HL-60 (cell line): Measurements from ENCODE around the gene TNNI2.

ENCODE experiments used
- GABPA ChIP-seq: IDR thresholded peaks from 2 replicates; pipeline ENCODE4 v1.6.1; 2012; ENCODE audit warnings: low read depth
- POLR2AphosphoS5 ChIP-seq: IDR thresholded peaks from 2 replicates; pipeline ENCODE4 v1.6.1; 2012; ENCODE audit warnings: low read depth
- TF ChIP-seq, protein P1 (sequence below): IDR thresholded peaks from one replicate; pipeline ENCODE4 v1.5.1; 2011; ENCODE audit warnings: low read length, control low read depth, inconsistent platforms; ENCODE audit not compliant: insufficient read depth

GRCh38 chr11:1820463-1821325, 18.1 kb upstream of the TNNI2 start:
- TF ChIP-seq, protein P1, sequence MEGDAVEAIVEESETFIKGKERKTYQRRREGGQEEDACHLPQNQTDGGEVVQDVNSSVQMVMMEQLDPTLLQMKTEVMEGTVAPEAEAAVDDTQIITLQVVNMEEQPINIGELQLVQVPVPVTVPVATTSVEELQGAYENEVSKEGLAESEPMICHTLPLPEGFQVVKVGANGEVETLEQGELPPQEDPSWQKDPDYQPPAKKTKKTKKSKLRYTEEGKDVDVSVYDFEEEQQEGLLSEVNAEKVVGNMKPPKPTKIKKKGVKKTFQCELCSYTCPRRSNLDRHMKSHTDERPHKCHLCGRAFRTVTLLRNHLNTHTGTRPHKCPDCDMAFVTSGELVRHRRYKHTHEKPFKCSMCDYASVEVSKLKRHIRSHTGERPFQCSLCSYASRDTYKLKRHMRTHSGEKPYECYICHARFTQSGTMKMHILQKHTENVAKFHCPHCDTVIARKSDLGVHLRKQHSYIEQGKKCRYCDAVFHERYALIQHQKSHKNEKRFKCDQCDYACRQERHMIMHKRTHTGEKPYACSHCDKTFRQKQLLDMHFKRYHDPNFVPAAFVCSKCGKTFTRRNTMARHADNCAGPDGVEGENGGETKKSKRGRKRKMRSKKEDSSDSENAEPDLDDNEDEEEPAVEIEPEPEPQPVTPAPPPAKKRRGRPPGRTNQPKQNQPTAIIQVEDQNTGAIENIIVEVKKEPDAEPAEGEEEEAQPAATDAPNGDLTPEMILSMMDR = no peak
- TF ChIP-seq GABPA (no peak), POLR2AphosphoS5 (no peak)
